ENCODE data around the gene LPIN2. TPM values are rescaled to one million over a fixed set of nuclear protein-coding genes. Genes with fewer than 3 reads are reported as not detected.
A peak's percentile ranks its signal among the peaks of the same experiment; 100 is the strongest.

LPIN2 gene
- total and polyA plus RNA-seq, 2 of the 13 experiments (the other 11 are each of a cell fraction or from before 2014, with no cell fraction given), result 46.0 to 119 TPM

DNA sequence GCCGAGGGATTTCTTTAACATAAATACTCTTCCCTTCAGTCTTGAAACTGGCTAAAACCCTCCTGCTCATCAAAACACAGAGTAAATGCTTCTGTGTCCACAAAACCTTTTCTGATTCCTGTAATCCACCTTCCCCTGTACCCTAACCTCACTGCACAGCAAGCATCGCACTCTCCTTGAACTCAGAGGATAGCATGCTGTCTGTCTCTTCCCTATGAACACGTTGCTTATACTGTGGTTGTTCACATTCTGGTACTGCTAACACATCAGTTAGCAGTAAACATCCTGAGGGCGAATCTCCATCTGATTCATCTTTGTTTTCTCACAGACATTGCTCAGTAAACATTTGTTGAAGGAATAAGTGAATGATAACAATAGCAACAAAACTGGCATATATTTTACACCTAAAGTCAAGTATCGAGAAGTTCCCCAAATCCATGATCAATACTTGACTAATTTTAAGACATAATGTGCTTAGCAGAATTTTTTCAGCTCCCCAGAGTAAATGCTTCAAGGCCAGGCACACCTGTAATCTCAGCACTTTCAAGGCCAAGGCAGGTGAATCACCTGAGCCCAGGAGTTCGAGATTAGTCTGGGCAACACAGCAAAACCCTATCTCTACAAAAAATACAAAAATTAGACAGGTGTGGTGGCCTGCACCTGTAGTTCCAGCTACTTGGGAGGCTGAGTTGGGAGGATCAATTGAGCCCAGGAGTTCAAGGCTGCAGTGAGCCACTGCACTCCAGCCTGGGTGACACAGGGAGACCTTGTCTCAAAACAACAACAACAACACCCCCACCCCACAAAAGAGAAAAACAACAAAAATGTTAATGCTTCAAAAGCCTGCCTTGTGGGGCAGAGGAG lies 45.6 kb upstream of the LPIN2 start (continued):
- TF ChIP-seq, protein P1, sequence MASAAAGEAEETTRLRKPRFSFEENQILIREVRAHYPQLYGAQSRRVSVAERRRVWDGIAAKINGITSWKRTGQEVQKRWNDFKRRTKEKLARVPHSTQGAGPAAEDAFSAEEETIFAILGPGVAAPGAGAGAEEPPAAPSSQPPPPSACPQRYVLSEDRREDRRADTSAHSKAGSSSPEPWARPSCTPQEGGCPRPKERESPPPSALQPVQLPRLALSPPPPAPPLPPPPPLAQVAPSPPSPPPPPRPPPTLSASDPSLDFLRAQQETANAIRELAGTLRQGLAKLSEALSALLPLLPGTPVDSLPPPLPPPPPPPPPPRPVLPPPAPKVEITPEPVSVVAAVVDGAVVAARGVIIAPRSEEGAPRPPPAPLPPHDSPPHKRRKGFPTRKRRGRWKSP (CRISPR knock-in tag; IDR thresholded peaks at IDR 0.05), result no peak; the same call in 1 of the 2 replicates
- TF ChIP-seq REL (CRISPR knock-in tag; conservative IDR thresholded peaks at IDR 0.05) (no peak), ZNF264 (CRISPR knock-in tag; IDR thresholded peaks at IDR 0.05) (peak; percentile 55; the same call in 1 of the 2 replicates), ZNF598 (CRISPR knock-in tag; IDR thresholded peaks at IDR 0.05; ENCODE audit: borderline replicate concordance) (no peak), PRPF4 (IDR thresholded peaks at IDR 0.05; ENCODE audit: low read depth, low read length, poor library complexity, severe bottlenecking) (no peak), ZNF335 (CRISPR knock-in tag; IDR thresholded peaks at IDR 0.05) (peak; percentile 46; the same call in 1 of the 2 replicates), MTA1 (CRISPR knock-in tag; IDR thresholded peaks at IDR 0.05; ENCODE audit: borderline replicate concordance) (no peak), ZBTB38 (CRISPR knock-in tag; IDR thresholded peaks at IDR 0.05) (peak; percentile 21; the same call in 1 of the 2 replicates), SRSF9 (IDR thresholded peaks at IDR 0.05; ENCODE audit: borderline replicate concordance, insufficient read depth, low read depth, low read length, poor library complexity, severe bottlenecking) (no peak), ZNF235 (CRISPR knock-in tag; IDR thresholded peaks at IDR 0.05; ENCODE audit: borderline replicate concordance) (no peak), ZNF615 (CRISPR knock-in tag; IDR thresholded peaks at IDR 0.05; ENCODE audit: borderline replicate concordance) (no peak)
- TF ChIP-seq, protein P2, sequence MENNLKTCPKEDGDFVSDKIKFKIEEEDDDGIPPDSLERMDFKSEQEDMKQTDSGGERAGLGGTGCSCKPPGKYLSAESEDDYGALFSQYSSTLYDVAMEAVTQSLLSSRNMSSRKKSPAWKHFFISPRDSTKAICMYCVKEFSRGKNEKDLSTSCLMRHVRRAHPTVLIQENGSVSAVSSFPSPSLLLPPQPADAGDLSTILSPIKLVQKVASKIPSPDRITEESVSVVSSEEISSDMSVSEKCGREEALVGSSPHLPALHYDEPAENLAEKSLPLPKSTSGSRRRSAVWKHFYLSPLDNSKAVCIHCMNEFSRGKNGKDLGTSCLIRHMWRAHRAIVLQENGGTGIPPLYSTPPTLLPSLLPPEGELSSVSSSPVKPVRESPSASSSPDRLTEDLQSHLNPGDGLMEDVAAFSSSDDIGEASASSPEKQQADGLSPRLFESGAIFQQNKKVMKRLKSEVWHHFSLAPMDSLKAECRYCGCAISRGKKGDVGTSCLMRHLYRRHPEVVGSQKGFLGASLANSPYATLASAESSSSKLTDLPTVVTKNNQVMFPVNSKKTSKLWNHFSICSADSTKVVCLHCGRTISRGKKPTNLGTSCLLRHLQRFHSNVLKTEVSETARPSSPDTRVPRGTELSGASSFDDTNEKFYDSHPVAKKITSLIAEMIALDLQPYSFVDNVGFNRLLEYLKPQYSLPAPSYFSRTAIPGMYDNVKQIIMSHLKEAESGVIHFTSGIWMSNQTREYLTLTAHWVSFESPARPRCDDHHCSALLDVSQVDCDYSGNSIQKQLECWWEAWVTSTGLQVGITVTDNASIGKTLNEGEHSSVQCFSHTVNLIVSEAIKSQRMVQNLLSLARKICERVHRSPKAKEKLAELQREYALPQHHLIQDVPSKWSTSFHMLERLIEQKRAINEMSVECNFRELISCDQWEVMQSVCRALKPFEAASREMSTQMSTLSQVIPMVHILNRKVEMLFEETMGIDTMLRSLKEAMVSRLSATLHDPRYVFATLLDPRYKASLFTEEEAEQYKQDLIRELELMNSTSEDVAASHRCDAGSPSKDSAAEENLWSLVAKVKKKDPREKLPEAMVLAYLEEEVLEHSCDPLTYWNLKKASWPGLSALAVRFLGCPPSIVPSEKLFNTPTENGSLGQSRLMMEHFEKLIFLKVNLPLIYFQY (CRISPR knock-in tag; IDR thresholded peaks at IDR 0.05; ENCODE audit: borderline replicate concordance), result no peak
- TF ChIP-seq, protein P3, sequence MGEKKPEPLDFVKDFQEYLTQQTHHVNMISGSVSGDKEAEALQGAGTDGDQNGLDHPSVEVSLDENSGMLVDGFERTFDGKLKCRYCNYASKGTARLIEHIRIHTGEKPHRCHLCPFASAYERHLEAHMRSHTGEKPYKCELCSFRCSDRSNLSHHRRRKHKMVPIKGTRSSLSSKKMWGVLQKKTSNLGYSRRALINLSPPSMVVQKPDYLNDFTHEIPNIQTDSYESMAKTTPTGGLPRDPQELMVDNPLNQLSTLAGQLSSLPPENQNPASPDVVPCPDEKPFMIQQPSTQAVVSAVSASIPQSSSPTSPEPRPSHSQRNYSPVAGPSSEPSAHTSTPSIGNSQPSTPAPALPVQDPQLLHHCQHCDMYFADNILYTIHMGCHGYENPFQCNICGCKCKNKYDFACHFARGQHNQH (CRISPR knock-in tag; IDR thresholded peaks at IDR 0.05), result peak; percentile 79; the same call in 1 of the 2 replicates
- TF ChIP-seq, protein P4, sequence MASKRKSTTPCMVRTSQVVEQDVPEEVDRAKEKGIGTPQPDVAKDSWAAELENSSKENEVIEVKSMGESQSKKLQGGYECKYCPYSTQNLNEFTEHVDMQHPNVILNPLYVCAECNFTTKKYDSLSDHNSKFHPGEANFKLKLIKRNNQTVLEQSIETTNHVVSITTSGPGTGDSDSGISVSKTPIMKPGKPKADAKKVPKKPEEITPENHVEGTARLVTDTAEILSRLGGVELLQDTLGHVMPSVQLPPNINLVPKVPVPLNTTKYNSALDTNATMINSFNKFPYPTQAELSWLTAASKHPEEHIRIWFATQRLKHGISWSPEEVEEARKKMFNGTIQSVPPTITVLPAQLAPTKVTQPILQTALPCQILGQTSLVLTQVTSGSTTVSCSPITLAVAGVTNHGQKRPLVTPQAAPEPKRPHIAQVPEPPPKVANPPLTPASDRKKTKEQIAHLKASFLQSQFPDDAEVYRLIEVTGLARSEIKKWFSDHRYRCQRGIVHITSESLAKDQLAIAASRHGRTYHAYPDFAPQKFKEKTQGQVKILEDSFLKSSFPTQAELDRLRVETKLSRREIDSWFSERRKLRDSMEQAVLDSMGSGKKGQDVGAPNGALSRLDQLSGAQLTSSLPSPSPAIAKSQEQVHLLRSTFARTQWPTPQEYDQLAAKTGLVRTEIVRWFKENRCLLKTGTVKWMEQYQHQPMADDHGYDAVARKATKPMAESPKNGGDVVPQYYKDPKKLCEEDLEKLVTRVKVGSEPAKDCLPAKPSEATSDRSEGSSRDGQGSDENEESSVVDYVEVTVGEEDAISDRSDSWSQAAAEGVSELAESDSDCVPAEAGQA (IDR thresholded peaks at IDR 0.05; ENCODE audit: low read depth), result no peak
- TF ChIP-seq, protein P4 (CRISPR knock-in tag; IDR thresholded peaks at IDR 0.05; ENCODE audit: borderline replicate concordance), result no peak

Measured in HepG2 (cell line).